ENCODE results near the gene ADD1.

Gene ADD1

DNA sequence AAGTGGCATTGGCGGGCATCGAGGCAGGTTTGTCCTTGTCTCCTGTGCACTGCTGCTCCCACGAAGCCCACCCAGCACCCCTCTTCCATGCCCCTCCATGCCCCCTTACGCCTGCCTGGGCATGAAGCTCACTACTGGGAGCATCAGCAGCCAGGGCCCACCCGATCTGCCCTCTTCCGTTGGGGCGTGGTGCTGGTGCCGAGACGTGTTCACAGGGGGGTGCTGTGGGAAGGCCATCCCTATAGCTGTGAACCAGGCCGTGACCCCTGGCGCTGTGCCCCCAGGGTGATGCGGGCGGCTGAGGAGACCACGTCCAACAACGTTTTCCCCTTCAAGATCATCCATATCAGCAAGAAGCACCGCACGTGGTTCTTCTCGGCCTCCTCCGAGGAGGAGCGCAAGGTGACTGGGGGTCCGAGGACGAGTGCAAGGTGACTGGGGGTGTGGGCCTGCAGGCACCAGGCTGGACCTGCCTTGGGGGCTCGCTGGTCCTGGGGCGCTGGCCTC, 19.3 kb upstream of the ADD1 start:
- Histone ChIP-seq H3K36me3 (ENCODE audit: control insufficient read depth, low read length) (no peaks in the 10 kb centered on the region), H3F3A (ENCODE audit: control insufficient read depth, insufficient read depth) (no peaks in the 10 kb centered on the region), H3K27ac (ENCODE audit: low read depth, low read length) (no peak overlapping the region), H3K4me1 (ENCODE audit: control insufficient read depth, low read length) (no peaks in the 10 kb centered on the region), H3K27me3 (ENCODE audit: control insufficient read depth, low read length) (peaks cover 9% of the 10 kb centered on the region), H3K4me3 (ENCODE audit: low read length) (no peak overlapping the region), H4K20me1 (ENCODE audit: control insufficient read depth, insufficient read depth, low read depth, low read length) (0 out of 2 replicates have a peak, but pooled peaks cover 6% of the 10 kb centered on the region), H3K4me2 (ENCODE audit: low read length) (no peak overlapping the region), H3K9me2 (replicated peaks; ENCODE audit: control insufficient read depth, low read length) (no peaks in the 10 kb centered on the region), H3K79me2 (ENCODE audit: control insufficient read depth, low read length) (no peaks in the 10 kb centered on the region), H3K9me3 (ENCODE audit: control insufficient read depth, insufficient read depth, low read length) (no peaks in the 10 kb centered on the region)
- no peak for TF ChIP-seq EZH2phosphoT487 (IDR thresholded peaks at IDR 0.05; ENCODE audit: borderline replicate concordance, low read length)
- TF ChIP-seq, protein P1, sequence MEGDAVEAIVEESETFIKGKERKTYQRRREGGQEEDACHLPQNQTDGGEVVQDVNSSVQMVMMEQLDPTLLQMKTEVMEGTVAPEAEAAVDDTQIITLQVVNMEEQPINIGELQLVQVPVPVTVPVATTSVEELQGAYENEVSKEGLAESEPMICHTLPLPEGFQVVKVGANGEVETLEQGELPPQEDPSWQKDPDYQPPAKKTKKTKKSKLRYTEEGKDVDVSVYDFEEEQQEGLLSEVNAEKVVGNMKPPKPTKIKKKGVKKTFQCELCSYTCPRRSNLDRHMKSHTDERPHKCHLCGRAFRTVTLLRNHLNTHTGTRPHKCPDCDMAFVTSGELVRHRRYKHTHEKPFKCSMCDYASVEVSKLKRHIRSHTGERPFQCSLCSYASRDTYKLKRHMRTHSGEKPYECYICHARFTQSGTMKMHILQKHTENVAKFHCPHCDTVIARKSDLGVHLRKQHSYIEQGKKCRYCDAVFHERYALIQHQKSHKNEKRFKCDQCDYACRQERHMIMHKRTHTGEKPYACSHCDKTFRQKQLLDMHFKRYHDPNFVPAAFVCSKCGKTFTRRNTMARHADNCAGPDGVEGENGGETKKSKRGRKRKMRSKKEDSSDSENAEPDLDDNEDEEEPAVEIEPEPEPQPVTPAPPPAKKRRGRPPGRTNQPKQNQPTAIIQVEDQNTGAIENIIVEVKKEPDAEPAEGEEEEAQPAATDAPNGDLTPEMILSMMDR (IDR thresholded peaks at IDR 0.05; ENCODE audit: low read depth, low read length, poor library complexity, severe bottlenecking): no peak

DNA sequence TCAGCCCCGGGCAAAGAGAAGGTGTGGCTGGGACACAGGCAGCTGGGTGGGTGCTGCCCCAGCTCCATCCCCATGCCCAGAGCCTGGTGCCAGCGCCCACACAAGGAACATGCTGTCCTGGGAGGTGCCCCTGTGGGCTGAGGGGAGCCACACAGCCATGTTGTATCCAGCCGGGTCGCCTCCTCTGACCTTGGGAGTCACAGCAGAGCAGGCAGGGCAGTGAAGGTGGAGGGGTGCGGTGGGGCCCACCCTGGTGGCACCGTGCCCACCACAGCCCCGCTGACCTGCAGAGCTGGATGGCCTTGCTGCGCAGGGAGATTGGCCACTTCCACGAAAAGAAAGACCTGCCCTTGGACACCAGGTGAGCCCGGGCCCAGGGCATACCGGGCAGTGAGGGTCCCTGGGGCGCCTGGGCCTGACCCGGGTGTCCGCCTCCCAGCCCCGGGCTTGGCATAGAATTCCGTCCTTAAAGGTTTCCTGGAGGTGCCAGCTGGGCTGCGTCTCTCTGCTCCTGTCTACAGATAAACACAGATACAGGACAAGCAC, 18.7 kb upstream of the ADD1 start:
- peaks cover 4% of the 10 kb centered on the region for H3K27me3 ChIP-seq (ENCODE audit: control insufficient read depth, low read length)
- no peak for TF ChIP-seq EZH2phosphoT487 (IDR thresholded peaks at IDR 0.05; ENCODE audit: borderline replicate concordance, low read length)
- TF ChIP-seq, protein P1 (IDR thresholded peaks at IDR 0.05; ENCODE audit: low read depth, low read length, poor library complexity, severe bottlenecking): no peak
- no peaks in the 10 kb centered on the region for H3F3A ChIP-seq (ENCODE audit: control insufficient read depth, insufficient read depth)
- no peaks in the 10 kb centered on the region for H3K9me2 ChIP-seq (replicated peaks; ENCODE audit: control insufficient read depth, low read length)
- H3K4me2 ChIP-seq (ENCODE audit: low read length): no peak overlapping the region
- H3K4me1 ChIP-seq (ENCODE audit: control insufficient read depth, low read length): no peaks in the 10 kb centered on the region
- 0 out of 2 replicates have a peak, but pooled peaks cover 6% of the 10 kb centered on the region for H4K20me1 ChIP-seq (ENCODE audit: control insufficient read depth, insufficient read depth, low read depth, low read length)
- no peaks in the 10 kb centered on the region for H3K79me2 ChIP-seq (ENCODE audit: control insufficient read depth, low read length)
- no peaks in the 10 kb centered on the region for H3K9me3 ChIP-seq (ENCODE audit: control insufficient read depth, insufficient read depth, low read length)
- no peaks in the 10 kb centered on the region for H3K36me3 ChIP-seq (ENCODE audit: control insufficient read depth, low read length)
- no peak overlapping the region for H3K27ac ChIP-seq (ENCODE audit: low read depth, low read length)
- H3K4me3 ChIP-seq (ENCODE audit: low read length): no peak overlapping the region

DNA sequence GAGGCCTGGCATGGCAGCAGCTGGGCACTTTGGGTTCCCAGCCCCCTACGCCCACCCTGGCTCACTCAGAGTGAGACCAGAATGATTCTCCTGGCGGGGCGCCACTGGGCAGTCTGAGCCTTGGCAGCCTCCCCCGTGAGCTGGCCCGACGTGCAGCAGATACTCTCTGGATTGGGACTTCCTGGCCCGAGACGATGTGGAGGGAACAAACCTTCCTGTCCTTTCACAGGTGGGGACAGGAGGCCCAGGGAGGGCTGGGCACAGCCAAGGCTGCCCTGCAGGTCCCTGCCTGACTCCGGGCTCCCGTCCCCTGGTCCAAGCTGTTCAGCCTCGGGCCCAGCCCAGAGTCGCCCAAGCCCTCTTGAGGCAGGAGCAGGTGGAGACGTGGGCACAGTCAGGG, 17.9 kb upstream of the ADD1 start:
- Histone ChIP-seq H3K27ac (ENCODE audit: low read depth, low read length) (no peak overlapping the region), H3K4me2 (ENCODE audit: low read length) (no peak overlapping the region), H3K4me1 (ENCODE audit: control insufficient read depth, low read length) (no peaks in the 10 kb centered on the region), H3K36me3 (ENCODE audit: control insufficient read depth, low read length) (no peaks in the 10 kb centered on the region), H3F3A (ENCODE audit: control insufficient read depth, insufficient read depth) (no peaks in the 10 kb centered on the region), H4K20me1 (ENCODE audit: control insufficient read depth, insufficient read depth, low read depth, low read length) (peaks cover 6% of the 10 kb centered on the region; the same call in 1 of the 2 replicates), H3K9me2 (replicated peaks; ENCODE audit: control insufficient read depth, low read length) (no peaks in the 10 kb centered on the region), H3K9me3 (ENCODE audit: control insufficient read depth, insufficient read depth, low read length) (no peaks in the 10 kb centered on the region), H3K4me3 (ENCODE audit: low read length) (no peak overlapping the region), H3K79me2 (ENCODE audit: control insufficient read depth, low read length) (no peaks in the 10 kb centered on the region), H3K27me3 (ENCODE audit: control insufficient read depth, low read length) (peaks cover 2% of the 10 kb centered on the region)
- no peak for TF ChIP-seq EZH2phosphoT487 (IDR thresholded peaks at IDR 0.05; ENCODE audit: borderline replicate concordance, low read length)
- TF ChIP-seq, protein P1 (IDR thresholded peaks at IDR 0.05; ENCODE audit: low read depth, low read length, poor library complexity, severe bottlenecking): no peak

Measured in DOHH2 (cell line).